ENCODE results near the gene KRI1. TPM values are rescaled to one million over a fixed set of nuclear protein-coding genes. Genes with fewer than 3 reads are reported as not detected.
"Not testable (repeated sequence)": the region's sequence is repeated elsewhere in the genome, so short reads cannot be mapped to it uniquely, and the experiment has no call there.

Gene KRI1
- polyA plus RNA-seq, 1 of the 3 experiments (the other 2 are of a cell fraction) = 26.7 TPM

DNA sequence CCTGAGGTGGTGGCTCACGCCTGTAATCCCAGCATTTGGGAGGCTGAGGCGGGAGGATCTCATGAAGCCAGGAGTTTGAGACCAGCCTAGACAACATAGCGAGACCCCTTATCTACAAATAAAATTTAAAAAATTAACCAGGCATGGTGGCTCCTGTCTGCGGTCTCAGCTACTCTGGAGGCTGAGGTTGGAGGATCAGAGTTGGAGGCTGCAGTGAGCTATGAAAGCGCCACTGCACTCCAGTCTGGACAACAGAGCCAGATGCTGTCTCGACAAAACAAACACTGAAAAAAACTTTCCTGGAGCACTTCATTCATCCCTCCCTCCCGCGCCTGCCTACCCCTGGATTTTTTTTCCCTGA is 22.8 kb downstream of the KRI1 start:
- Histone ChIP-seq H3F3A (replicated peaks; ENCODE audit: insufficient read depth) (peaks cover 5% of the 10 kb centered on the region), H3K4me2 (peak overlapping the region; percentile 84), H3K4me1 (ENCODE audit: control insufficient read depth in 1 of 2, insufficient read depth in 2 of 2, low read depth in 1 of 2, low read length in 1 of 2) (peaks cover 0 to 7% of the 10 kb centered on the region in 2 experiments; a peak in 1 of 4 replicates), H3K9me3 (no peaks in the 10 kb centered on the region), H3K9ac (no peak overlapping the region), H3K79me2 (ENCODE audit: insufficient read depth) (peaks cover 27% of the 10 kb centered on the region), H2AFZ (ENCODE audit: low read depth) (0 out of 2 replicates have a peak overlapping the region, but pooled peaks have one; percentile 68), H3K36me3 (replicated peaks in 1 of 2; ENCODE audit: control insufficient read depth in 1 of 2, insufficient read depth in 2 of 2, low read length in 1 of 2) (peaks cover 0 to 3% of the 10 kb centered on the region in 2 experiments), H3K9me2 (no peaks in the 10 kb centered on the region), H3K27ac (ENCODE audit: low read depth in 2 of 2, low read length in 1 of 2) (no peak overlapping the region), H3K4me3 (ENCODE audit: low read depth in 2 of 2, low read length in 1 of 2) (peak overlapping the region; percentile 67 to 81), H4K20me1 (ENCODE audit: insufficient read depth) (no peaks in the 10 kb centered on the region), H3K27me3 (ENCODE audit: insufficient read depth) (peaks cover 14% of the 10 kb centered on the region; the same call in 1 of the 2 replicates)
- no peak for DNase-seq
- 52% methylated on average over 8 of the region's 8 CpGs for WGBS (ENCODE audit: low lambda C conversion rate)
- ChIA-PET POLR2A (interaction anchor here (1.0 kb wide), 1 partner anchor 23 kb away, joined by 3 read pairs; the partner anchor contains the start of gene KRI1), CTCF (interaction anchor here (0.8 to 3.1 kb wide), 10 partner anchors 9 to 157 kb away, joined by 3 to 19 read pairs (median 4); no protein-coding TSS in a partner anchor)
- TF ChIP-seq FOXJ3 (CRISPR knock-in tag; IDR thresholded peaks at IDR 0.05) (no peak), RXRA (IDR thresholded peaks at IDR 0.05; ENCODE audit: borderline replicate concordance, low read depth) (no peak), POLR2AphosphoS5 (IDR thresholded peaks at IDR 0.05; ENCODE audit: low read depth, low read length) (no peak), EZH2phosphoT487 (IDR thresholded peaks at IDR 0.05; ENCODE audit: borderline replicate concordance, low read depth) (no peak), GABPA (IDR thresholded peaks at IDR 0.05; ENCODE audit: low read depth) (no peak), YY1 (IDR thresholded peaks at IDR 0.05; ENCODE audit: low read depth) (no peak), NRF1 (IDR thresholded peaks at IDR 0.05; ENCODE audit: low read depth, low read length) (no peak), SIN3A (IDR thresholded peaks at IDR 0.05; ENCODE audit: borderline replicate concordance, low read depth, low read length) (no peak), MXI1 (IDR thresholded peaks at IDR 0.05; ENCODE audit: low read depth, low read length) (no peak), JUND (IDR thresholded peaks at IDR 0.05) (no peak), RFX5 (IDR thresholded peaks at IDR 0.05; ENCODE audit: low read length) (no peak), TEAD4 (IDR thresholded peaks at IDR 0.05; ENCODE audit: borderline replicate concordance, insufficient read depth) (no peak), TAF1 (IDR thresholded peaks at IDR 0.05; ENCODE audit: borderline replicate concordance, low read depth, low read length) (no peak), GATA2 (CRISPR knock-in tag; IDR thresholded peaks at IDR 0.05) (no peak)
- TF ChIP-seq, protein P1, sequence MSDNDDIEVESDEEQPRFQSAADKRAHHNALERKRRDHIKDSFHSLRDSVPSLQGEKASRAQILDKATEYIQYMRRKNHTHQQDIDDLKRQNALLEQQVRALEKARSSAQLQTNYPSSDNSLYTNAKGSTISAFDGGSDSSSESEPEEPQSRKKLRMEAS (IDR thresholded peaks at IDR 0.05; ENCODE audit: low read depth) = no peak
- TF ChIP-seq, protein P2, sequence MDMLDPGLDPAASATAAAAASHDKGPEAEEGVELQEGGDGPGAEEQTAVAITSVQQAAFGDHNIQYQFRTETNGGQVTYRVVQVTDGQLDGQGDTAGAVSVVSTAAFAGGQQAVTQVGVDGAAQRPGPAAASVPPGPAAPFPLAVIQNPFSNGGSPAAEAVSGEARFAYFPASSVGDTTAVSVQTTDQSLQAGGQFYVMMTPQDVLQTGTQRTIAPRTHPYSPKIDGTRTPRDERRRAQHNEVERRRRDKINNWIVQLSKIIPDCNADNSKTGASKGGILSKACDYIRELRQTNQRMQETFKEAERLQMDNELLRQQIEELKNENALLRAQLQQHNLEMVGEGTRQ (IDR thresholded peaks at IDR 0.05; ENCODE audit: borderline replicate concordance, low read depth, low read length) = no peak
- TF ChIP-seq, protein P3, sequence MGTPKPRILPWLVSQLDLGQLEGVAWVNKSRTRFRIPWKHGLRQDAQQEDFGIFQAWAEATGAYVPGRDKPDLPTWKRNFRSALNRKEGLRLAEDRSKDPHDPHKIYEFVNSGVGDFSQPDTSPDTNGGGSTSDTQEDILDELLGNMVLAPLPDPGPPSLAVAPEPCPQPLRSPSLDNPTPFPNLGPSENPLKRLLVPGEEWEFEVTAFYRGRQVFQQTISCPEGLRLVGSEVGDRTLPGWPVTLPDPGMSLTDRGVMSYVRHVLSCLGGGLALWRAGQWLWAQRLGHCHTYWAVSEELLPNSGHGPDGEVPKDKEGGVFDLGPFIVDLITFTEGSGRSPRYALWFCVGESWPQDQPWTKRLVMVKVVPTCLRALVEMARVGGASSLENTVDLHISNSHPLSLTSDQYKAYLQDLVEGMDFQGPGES (IDR thresholded peaks at IDR 0.05; ENCODE audit: low read depth, low read length) = no peak
- TF ChIP-seq, protein P4, sequence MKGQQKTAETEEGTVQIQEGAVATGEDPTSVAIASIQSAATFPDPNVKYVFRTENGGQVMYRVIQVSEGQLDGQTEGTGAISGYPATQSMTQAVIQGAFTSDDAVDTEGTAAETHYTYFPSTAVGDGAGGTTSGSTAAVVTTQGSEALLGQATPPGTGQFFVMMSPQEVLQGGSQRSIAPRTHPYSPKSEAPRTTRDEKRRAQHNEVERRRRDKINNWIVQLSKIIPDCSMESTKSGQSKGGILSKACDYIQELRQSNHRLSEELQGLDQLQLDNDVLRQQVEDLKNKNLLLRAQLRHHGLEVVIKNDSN (IDR thresholded peaks at IDR 0.05; ENCODE audit: borderline replicate concordance, low read depth) = no peak

DNA sequence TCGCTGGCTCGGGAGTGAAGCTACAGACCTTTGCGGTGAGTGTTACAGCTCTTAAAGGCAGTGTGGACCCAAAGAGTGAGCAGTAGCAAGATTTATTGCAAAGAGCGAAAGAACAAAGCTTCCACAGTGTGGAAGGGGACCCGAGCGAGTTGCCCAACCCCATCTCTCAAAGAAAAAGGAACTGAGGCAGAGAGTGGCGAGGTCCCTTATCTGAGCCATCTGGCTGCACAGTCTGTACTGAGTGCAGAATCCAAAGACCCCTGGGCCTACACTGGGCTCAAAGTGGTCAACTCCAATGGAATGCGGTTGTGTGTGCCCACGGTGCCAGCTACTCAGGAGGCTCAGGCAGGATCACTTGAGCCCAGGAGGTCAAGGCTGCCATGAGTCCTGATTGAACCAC is 26.8 kb downstream of the KRI1 start:
- POLR2A ChIA-PET = not testable (repeated sequence)

More for the DNA sequence above, 26.8 kb downstream of the KRI1 start:
- not testable (repeated sequence) for H3K4me3 ChIP-seq (ENCODE audit: low read depth in 2 of 2, low read length in 1 of 2); H3K9me2 ChIP-seq; H3K9me3 ChIP-seq; H3K4me2 ChIP-seq; H4K20me1 ChIP-seq (ENCODE audit: insufficient read depth); H3K36me3 ChIP-seq (replicated peaks in 1 of 2; ENCODE audit: control insufficient read depth in 1 of 2, insufficient read depth in 2 of 2, low read length in 1 of 2); H2AFZ ChIP-seq (ENCODE audit: low read depth); DNase-seq; H3K79me2 ChIP-seq (ENCODE audit: insufficient read depth); H3F3A ChIP-seq (replicated peaks; ENCODE audit: insufficient read depth); H3K4me1 ChIP-seq (ENCODE audit: control insufficient read depth in 1 of 2, insufficient read depth in 2 of 2, low read depth in 1 of 2, low read length in 1 of 2); H3K27ac ChIP-seq (ENCODE audit: low read depth in 2 of 2, low read length in 1 of 2); H3K9ac ChIP-seq
- WGBS (ENCODE audit: low lambda C conversion rate) = 55% methylated on average over 7 of the region's 9 CpGs
- CTCF ChIA-PET = interaction anchor here (1.0 to 1.3 kb wide), 2 partner anchors 16 to 56 kb away, joined by 3 to 4 read pairs; no protein-coding TSS in a partner anchor
- peaks cover 26% of the 10 kb centered on the region; the same call in 1 of the 2 replicates for H3K27me3 ChIP-seq (ENCODE audit: insufficient read depth)

Data from SK-N-SH (cell line).